ENCODE measurements around the gene CDKN2A. TPM values are rescaled to one million over a fixed set of nuclear protein-coding genes. Genes with fewer than 3 reads are reported as not detected.

The CDKN2A gene
- total and polyA plus RNA-seq, 2 donors (not counting 3 experiments of a cell fraction or from before 2014, with no cell fraction given), result 8.5 to 10.7 TPM

DNA sequence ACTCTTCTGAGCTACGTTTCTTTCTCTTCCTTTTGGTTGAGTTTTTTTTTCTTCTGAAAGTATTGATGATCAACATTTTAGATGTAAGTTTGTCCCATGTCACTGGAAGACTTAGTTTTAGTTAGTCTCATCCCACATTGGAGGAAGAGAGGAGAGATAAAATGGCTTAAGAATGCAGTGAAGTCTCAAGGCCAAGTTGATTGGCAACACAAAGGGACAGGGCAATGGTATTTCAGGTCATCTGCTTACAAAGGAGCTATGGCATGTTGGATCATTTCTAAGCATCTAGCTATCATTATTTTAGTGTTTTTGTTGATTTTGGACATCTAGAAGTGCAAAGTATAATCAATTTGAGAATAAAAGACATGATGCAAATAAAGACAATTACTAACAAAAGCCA lies 58.6 kb downstream of the CDKN2A start:
- Histone ChIP-seq H3K36me3 (ENCODE audit: control insufficient read depth in 2 of 2, extremely low read depth in 1 of 2, insufficient read depth in 2 of 2, low read length in 2 of 2) (no peaks in the 10 kb centered on the region), H3K4me1 (ENCODE audit: control insufficient read depth, extremely low read depth, insufficient read depth, low read length) (no peaks in the 10 kb centered on the region), H4K20me1 (replicated peaks; ENCODE audit: control insufficient read depth, extremely low read depth, insufficient read depth, low read length) (no peaks in the 10 kb centered on the region), H3K9me3 (replicated peaks; ENCODE audit: control insufficient read depth, insufficient read depth, low read length) (no peaks in the 10 kb centered on the region), H2AFZ (ENCODE audit: low read depth, low read length) (no peak overlapping the region), H3K4me3 (replicated peaks in 1 of 3; ENCODE audit: insufficient read depth in 1 of 3, low read depth in 1 of 3, low read length in 3 of 3) (no peak overlapping the region), H3K79me2 (ENCODE audit: control insufficient read depth, insufficient read depth, low read length) (no peaks in the 10 kb centered on the region), H3K27me3 (ENCODE audit: control insufficient read depth in 2 of 2, insufficient read depth in 2 of 2, low read length in 2 of 2) (no peaks in the 10 kb centered on the region), H3K4me2 (ENCODE audit: insufficient read depth, low read length) (no peak overlapping the region), H3K9ac (replicated peaks; ENCODE audit: extremely low read depth, insufficient read depth, low read length) (no peak overlapping the region), H3K9me1 (replicated peaks; ENCODE audit: control insufficient read depth, extremely low read depth, insufficient read depth, low read length) (no peaks in the 10 kb centered on the region), H3K27ac (ENCODE audit: insufficient read depth, low read depth, low read length) (no peak overlapping the region)
- intact Hi-C loops (cut with micrococcal nuclease) (no loop called here), dilution Hi-C loops (cut with MboI; ENCODE audit: extremely low pct_ligation_motif_present, low sequenced_read_pairs) (no loop called here)
- FAIRE-seq (no peak), DNase-seq (ENCODE audit: low read depth, low spot score) (no peak)
- CTCF ChIA-PET, result interaction anchor here (0.8 kb wide), 1 partner anchor 11 kb away, joined by 3 read pairs; no protein-coding TSS in a partner anchor
- POLR2A ChIA-PET, result interaction anchor here (0.6 kb wide), 1 partner anchor 18 kb away, joined by 3 read pairs; no protein-coding TSS in a partner anchor
- TF ChIP-seq GATA2 (IDR thresholded peaks at IDR 0.05; ENCODE audit: insufficient read depth, insufficient read length, low read depth, low read length) (no peak), EZH2 (IDR thresholded peaks at IDR 0.05; ENCODE audit: borderline replicate concordance, low read depth, low read length, severe bottlenecking) (no peak), POLR2A (IDR thresholded peaks at IDR 0.05; ENCODE audit: low read depth, low read length) (no peak), FOS (IDR thresholded peaks at IDR 0.05; ENCODE audit: borderline replicate concordance, insufficient read depth, low read length) (no peak), JUN (IDR thresholded peaks at IDR 0.05; ENCODE audit: borderline replicate concordance, insufficient read depth, insufficient read length, low read depth) (no peak), POLR2AphosphoS5 (IDR thresholded peaks at IDR 0.05; ENCODE audit: insufficient read depth, low read depth, low read length) (no peak), MYC (IDR thresholded peaks at IDR 0.05; ENCODE audit: low read depth, low read length) (no peak)
- TF ChIP-seq, protein P1, sequence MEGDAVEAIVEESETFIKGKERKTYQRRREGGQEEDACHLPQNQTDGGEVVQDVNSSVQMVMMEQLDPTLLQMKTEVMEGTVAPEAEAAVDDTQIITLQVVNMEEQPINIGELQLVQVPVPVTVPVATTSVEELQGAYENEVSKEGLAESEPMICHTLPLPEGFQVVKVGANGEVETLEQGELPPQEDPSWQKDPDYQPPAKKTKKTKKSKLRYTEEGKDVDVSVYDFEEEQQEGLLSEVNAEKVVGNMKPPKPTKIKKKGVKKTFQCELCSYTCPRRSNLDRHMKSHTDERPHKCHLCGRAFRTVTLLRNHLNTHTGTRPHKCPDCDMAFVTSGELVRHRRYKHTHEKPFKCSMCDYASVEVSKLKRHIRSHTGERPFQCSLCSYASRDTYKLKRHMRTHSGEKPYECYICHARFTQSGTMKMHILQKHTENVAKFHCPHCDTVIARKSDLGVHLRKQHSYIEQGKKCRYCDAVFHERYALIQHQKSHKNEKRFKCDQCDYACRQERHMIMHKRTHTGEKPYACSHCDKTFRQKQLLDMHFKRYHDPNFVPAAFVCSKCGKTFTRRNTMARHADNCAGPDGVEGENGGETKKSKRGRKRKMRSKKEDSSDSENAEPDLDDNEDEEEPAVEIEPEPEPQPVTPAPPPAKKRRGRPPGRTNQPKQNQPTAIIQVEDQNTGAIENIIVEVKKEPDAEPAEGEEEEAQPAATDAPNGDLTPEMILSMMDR (IDR thresholded peaks at IDR 0.05; ENCODE audit: extremely low read depth in 1 of 2, insufficient read depth in 1 of 2, low read depth in 1 of 2, low read length in 2 of 2), result no peak
- TF ChIP-seq, protein P2, sequence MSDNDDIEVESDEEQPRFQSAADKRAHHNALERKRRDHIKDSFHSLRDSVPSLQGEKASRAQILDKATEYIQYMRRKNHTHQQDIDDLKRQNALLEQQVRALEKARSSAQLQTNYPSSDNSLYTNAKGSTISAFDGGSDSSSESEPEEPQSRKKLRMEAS (IDR thresholded peaks at IDR 0.05; ENCODE audit: insufficient read depth, insufficient read length), result no peak
- no TSS peak for BruUV-seq (replicated peaks)

Measured in endothelial cell of umbilical vein (primary cell).